ENCODE measurements around the gene RALGDS. TPM values are rescaled to one million over a fixed set of nuclear protein-coding genes. Genes with fewer than 3 reads are reported as not detected.

RALGDS gene
- total RNA-seq, 2 donors from 2014 or later, result 27.8 to 64.6 TPM

- H3K4me1 ChIP-seq, result peaks cover 17% of the 10 kb centered on the region
- H3K27me3 ChIP-seq, result no peaks in the 10 kb centered on the region
- TF ChIP-seq CTCF (IDR thresholded peaks at IDR 0.05), result no peak
- peak in 2 of 3 donors; percentile 18 to 56 for TF ChIP-seq POLR2A (IDR thresholded peaks at IDR 0.05)
- peak within 1 kb of the TSS; percentile 38 to 51 for H3K4me3 ChIP-seq
- 1% methylated on average over 23 to 56 of the region's 56 CpGs for WGBS, 2 donors
- no peaks in the 10 kb centered on the region for H3K9me3 ChIP-seq
- DNase-seq (peak; percentile 38 to 68 (median 59)), ATAC-seq (peak; percentile 25)
- intact Hi-C loops (cut with DNase I), result no loop called here
- H3K36me3 ChIP-seq (replicated peaks in 1 of 2; ENCODE audit: insufficient read depth in 1 of 2, low read depth in 2 of 2), result no peaks in the 10 kb centered on the region
- peak within 1 kb of the TSS in 2 of 4 donors; percentile 37 to 50 for H3K27ac ChIP-seq
Measured at GRCh38 chr9:133163504-133164172, 42.6 kb upstream of the RALGDS start, which contains the start of gene GBGT1. GBGT1 (minus strand) TSS chr9:133163914; CDS start chr9:133162412, 1,502 bp downstream.

GRCh38 chr9:133162861-133163503 lies 41.9 kb upstream of the RALGDS start:
- WGBS, 2 donors, result 30 to 60% methylated on average over 1 to 51 of the region's 54 CpGs
- DNase-seq (no peak), ATAC-seq (no peak)
- peak overlapping the region in 1 of 4 donors; percentile 50 for H3K27ac ChIP-seq
- H3K27me3 ChIP-seq, result no peaks in the 10 kb centered on the region
- no peak for TF ChIP-seq POLR2A (IDR thresholded peaks at IDR 0.05)
- no peaks in the 10 kb centered on the region for H3K36me3 ChIP-seq (replicated peaks in 1 of 2; ENCODE audit: insufficient read depth in 1 of 2, low read depth in 2 of 2)
- H3K9me3 ChIP-seq, result no peaks in the 10 kb centered on the region
- intact Hi-C loops (cut with DNase I), result no loop called here
- H3K4me1 ChIP-seq, result peaks cover 17% of the 10 kb centered on the region
- H3K4me3 ChIP-seq, result peak overlapping the region in 1 of 2 donors; percentile 51

GRCh38 chr9:133161547-133161950 lies 40.5 kb upstream of the RALGDS start:
- no peak overlapping the region for H3K27ac ChIP-seq
- no peak for ATAC-seq
- H3K9me3 ChIP-seq, result no peaks in the 10 kb centered on the region
- no peak for TF ChIP-seq CTCF (IDR thresholded peaks at IDR 0.05)
- no peak for TF ChIP-seq POLR2A (IDR thresholded peaks at IDR 0.05)
- 46 to 70% methylated on average over 4 of the region's 4 CpGs for WGBS, 2 donors
- no peaks in the 10 kb centered on the region for H3K27me3 ChIP-seq
- H3K4me1 ChIP-seq, result peaks cover 17% of the 10 kb centered on the region
- DNase-seq, result no peak
- H3K4me3 ChIP-seq, result no peak overlapping the region
- intact Hi-C loops (cut with DNase I), result no loop called here
- no peaks in the 10 kb centered on the region for H3K36me3 ChIP-seq (replicated peaks in 1 of 2; ENCODE audit: insufficient read depth in 1 of 2, low read depth in 2 of 2)

GRCh38 chr9:133160742-133161546 lies 39.9 kb upstream of the RALGDS start:
- TF ChIP-seq POLR2A (IDR thresholded peaks at IDR 0.05), result no peak
- TF ChIP-seq CTCF (IDR thresholded peaks at IDR 0.05), result peak; percentile 58 to 81 (median 77)
- ATAC-seq (peak; percentile 88), DNase-seq (peak; percentile 69 to 84 (median 77))
- Histone ChIP-seq H3K9me3 (no peaks in the 10 kb centered on the region), H3K27me3 (no peaks in the 10 kb centered on the region), H3K27ac (peak overlapping the region in 1 of 4 donors; percentile 32), H3K4me1 (peaks cover 17% of the 10 kb centered on the region), H3K36me3 (replicated peaks in 1 of 2; ENCODE audit: insufficient read depth in 1 of 2, low read depth in 2 of 2) (no peaks in the 10 kb centered on the region), H3K4me3 (no peak overlapping the region)
- intact Hi-C loops (cut with DNase I), result no loop called here
- 56% methylated on average over 9 of the region's 9 CpGs for whole genome bisulfite sequencing, 2 donors

GRCh38 chr9:133158695-133159094 lies 37.7 kb upstream of the RALGDS start:
- intact Hi-C loops (cut with DNase I), result no loop called here
- H3K4me1 ChIP-seq, result peaks cover 12% of the 10 kb centered on the region
- H3K4me3 ChIP-seq, result no peak overlapping the region
- no peaks in the 10 kb centered on the region for H3K27me3 ChIP-seq
- H3K27ac ChIP-seq, result no peak overlapping the region
- H3K9me3 ChIP-seq, result no peaks in the 10 kb centered on the region
- H3K36me3 ChIP-seq (replicated peaks in 1 of 2; ENCODE audit: insufficient read depth in 1 of 2, low read depth in 2 of 2), result no peaks in the 10 kb centered on the region
- WGBS, 2 donors, result 89 to 93% methylated on average over 3 of the region's 3 CpGs
- ATAC-seq, result no peak
- no peak for TF ChIP-seq CTCF (IDR thresholded peaks at IDR 0.05)
- no peak for DNase-seq
